Central memory CD4-positive, alpha-beta T cell (primary cell): ENCODE measurements around the gene DNAJC16.
"Not testable (repeated sequence)": the region's sequence is repeated elsewhere in the genome, so short reads cannot be mapped to it uniquely, and the experiment has no call there.

Experiments
- DNase-seq: peaks from one replicate; pipeline ENCODE4 v3.0.0; 2022

Gene DNAJC16

GRCh38 chr1:15508700-15509487 is 17.8 kb upstream of the DNAJC16 start:
- DNase-seq: no peak

- DNase-seq: no peak
Observed at GRCh38 chr1:15509586-15509985, 17.1 kb upstream of the DNAJC16 start.

- no peak for DNase-seq
Observed at GRCh38 chr1:15510611-15511405, 15.8 kb upstream of the DNAJC16 start.

- no peak for DNase-seq
Observed at GRCh38 chr1:15513192-15513591, 13.5 kb upstream of the DNAJC16 start.

- DNase-seq: no peak
Observed at GRCh38 chr1:15513919-15514318, 12.7 kb upstream of the DNAJC16 start.

GRCh38 chr1:15514557-15514956 is 12.1 kb upstream of the DNAJC16 start:
- not testable (repeated sequence) for DNase-seq

- no peak for DNase-seq
Observed at GRCh38 chr1:15515022-15515663, 11.5 kb upstream of the DNAJC16 start.

GRCh38 chr1:15519625-15520024 is 7.0 kb upstream of the DNAJC16 start:
- DNase-seq: no peak

- not testable (repeated sequence) for DNase-seq
Observed at GRCh38 chr1:15521206-15521906, 5.3 kb upstream of the DNAJC16 start.

- no peak for DNase-seq
Observed at GRCh38 chr1:15522551-15522950, 4.1 kb upstream of the DNAJC16 start.

- DNase-seq: no peak
Observed at GRCh38 chr1:15523104-15524020, 3.3 kb upstream of the DNAJC16 start.

- DNase-seq: no peak
Observed at GRCh38 chr1:15524021-15524282, 2.7 kb upstream of the DNAJC16 start, which contains the start of gene CASP9. TSS of gene CASP9 (minus strand) at chr1:15524215. CDS start at chr1:15524200, 15 bp downstream.

- peak; percentile 98 for DNase-seq
Observed at GRCh38 chr1:15524283-15525049, 2.2 kb upstream of the DNAJC16 start.

- DNase-seq: peak; percentile 99
Observed at GRCh38 chr1:15525050-15526020, 1.3 kb upstream of the DNAJC16 start.

GRCh38 chr1:15526021-15526489 is 593 bp upstream of the DNAJC16 start:
- DNase-seq: no peak

- DNase-seq: no peak
Observed at GRCh38 chr1:15531003-15531402, 4.4 kb downstream of the DNAJC16 start.

GRCh38 chr1:15531682-15532081 is 5.0 kb downstream of the DNAJC16 start:
- no peak for DNase-seq

- no peak for DNase-seq
Observed at GRCh38 chr1:15538771-15539170, 12.1 kb downstream of the DNAJC16 start.

GRCh38 chr1:15540186-15540585 is 13.5 kb downstream of the DNAJC16 start:
- no peak for DNase-seq
